ENCODE measurements around the gene ELFN2.

GRCh38 chr22:37462436-37462835 is 35.2 kb upstream of the ELFN2 start:
- TF ChIP-seq CTCF (IDR thresholded peaks at IDR 0.05): no peak
- TF ChIP-seq ZFX (IDR thresholded peaks at IDR 0.05; ENCODE audit: borderline replicate concordance): no peak
